ENCODE data around the gene TOMM6.
"Not testable (repeated sequence)": the region's sequence is repeated elsewhere in the genome, so short reads cannot be mapped to it uniquely, and the experiment has no call there.

The TOMM6 gene

GRCh38 chr6:41786451-41787218, 859 bp upstream of the TOMM6 start:
- peak overlapping the region; percentile 97 for H3K4me3 Mint-ChIP-seq
- H3K4me1 Mint-ChIP-seq (ENCODE audit: low read depth): peaks cover 25% of the 10 kb centered on the region
- peaks cover 3% of the 10 kb centered on the region for H3K27me3 Mint-ChIP-seq
- H3K27ac Mint-ChIP-seq: peak overlapping the region; percentile 96
- DNase-seq: peak; percentile 94
- no peaks in the 10 kb centered on the region for H3K9me3 Mint-ChIP-seq
- peaks cover 46% of the 10 kb centered on the region for H3K36me3 Mint-ChIP-seq (ENCODE audit: low read depth)

GRCh38 chr6:41789390-41789724, 1.9 kb downstream of the TOMM6 start:
- Mint-ChIP-seq H3K9me3 (no peaks in the 10 kb centered on the region), H3K4me1 (ENCODE audit: low read depth) (peaks cover 29% of the 10 kb centered on the region), H3K27me3 (no peaks in the 10 kb centered on the region), H3K27ac (peak overlapping the region; percentile 96), H3K36me3 (ENCODE audit: low read depth) (peaks cover 68% of the 10 kb centered on the region), H3K4me3 (peak overlapping the region; percentile 97)
- no peak for DNase-seq

- peak overlapping the region; percentile 50 for H3K4me3 Mint-ChIP-seq
- H3K27me3 Mint-ChIP-seq: no peaks in the 10 kb centered on the region
- no peaks in the 10 kb centered on the region for H3K9me3 Mint-ChIP-seq
- peaks cover 75% of the 10 kb centered on the region for H3K36me3 Mint-ChIP-seq (ENCODE audit: low read depth)
- peaks cover 31% of the 10 kb centered on the region for H3K4me1 Mint-ChIP-seq (ENCODE audit: low read depth)
- peak overlapping the region; percentile 96 for H3K27ac Mint-ChIP-seq
- DNase-seq: no peak
These were observed 2.6 kb downstream of the TOMM6 start for GRCh38 chr6:41790045-41790444.

- H3K27ac Mint-ChIP-seq: peak overlapping the region; percentile 65
- H3K36me3 Mint-ChIP-seq (ENCODE audit: low read depth): peaks cover 86% of the 10 kb centered on the region
- no peak for DNase-seq
- no peak overlapping the region for H3K4me3 Mint-ChIP-seq
- H3K9me3 Mint-ChIP-seq: no peaks in the 10 kb centered on the region
- peaks cover 27% of the 10 kb centered on the region for H3K4me1 Mint-ChIP-seq (ENCODE audit: low read depth)
- no peaks in the 10 kb centered on the region for H3K27me3 Mint-ChIP-seq
These were observed 3.8 kb downstream of the TOMM6 start for GRCh38 chr6:41791305-41791704.

- peaks cover 84% of the 10 kb centered on the region for H3K36me3 Mint-ChIP-seq (ENCODE audit: low read depth)
- H3K4me3 Mint-ChIP-seq: no peak overlapping the region
- H3K4me1 Mint-ChIP-seq (ENCODE audit: low read depth): peaks cover 31% of the 10 kb centered on the region
- H3K27ac Mint-ChIP-seq: peak overlapping the region; percentile 65
- H3K9me3 Mint-ChIP-seq: no peaks in the 10 kb centered on the region
- no peaks in the 10 kb centered on the region for H3K27me3 Mint-ChIP-seq
- no peak for DNase-seq
These were observed 4.5 kb downstream of the TOMM6 start for GRCh38 chr6:41791984-41792383.

GRCh38 chr6:41796474-41796873, 9.0 kb downstream of the TOMM6 start:
- no peak for DNase-seq
- Mint-ChIP-seq H3K4me3 (no peak overlapping the region), H3K4me1 (ENCODE audit: low read depth) (peaks cover 11% of the 10 kb centered on the region), H3K9me3 (no peaks in the 10 kb centered on the region), H3K36me3 (ENCODE audit: low read depth) (peaks cover 69% of the 10 kb centered on the region), H3K27ac (peak overlapping the region; percentile 23), H3K27me3 (no peaks in the 10 kb centered on the region)

GRCh38 chr6:41798901-41799558, 11.5 kb downstream of the TOMM6 start:
- Mint-ChIP-seq H3K27ac (no peak overlapping the region), H3K9me3 (no peaks in the 10 kb centered on the region)

GRCh38 chr6:41799559-41799911, 12.0 kb downstream of the TOMM6 start:
- H3K9me3 Mint-ChIP-seq: no peaks in the 10 kb centered on the region
- H3K4me3 Mint-ChIP-seq: no peak overlapping the region
- H3K36me3 Mint-ChIP-seq (ENCODE audit: low read depth): peaks cover 45% of the 10 kb centered on the region
- peaks cover 4% of the 10 kb centered on the region for H3K4me1 Mint-ChIP-seq (ENCODE audit: low read depth)
- DNase-seq: no peak
- H3K27me3 Mint-ChIP-seq: no peaks in the 10 kb centered on the region
- no peak overlapping the region for H3K27ac Mint-ChIP-seq

More at GRCh38 chr6:41798901-41799558, 11.5 kb downstream of the TOMM6 start:
- Mint-ChIP-seq H3K27me3 (no peaks in the 10 kb centered on the region), H3K4me1 (ENCODE audit: low read depth) (peaks cover 7% of the 10 kb centered on the region), H3K36me3 (ENCODE audit: low read depth) (peaks cover 48% of the 10 kb centered on the region), H3K4me3 (no peak overlapping the region)
- no peak for DNase-seq

GRCh38 chr6:41801380-41801779, 13.9 kb downstream of the TOMM6 start:
- no peak overlapping the region for H3K4me3 Mint-ChIP-seq
- H3K9me3 Mint-ChIP-seq: no peaks in the 10 kb centered on the region
- no peak overlapping the region for H3K27ac Mint-ChIP-seq
- DNase-seq: no peak
- H3K27me3 Mint-ChIP-seq: no peaks in the 10 kb centered on the region
- peaks cover 39% of the 10 kb centered on the region for H3K36me3 Mint-ChIP-seq (ENCODE audit: low read depth)
- H3K4me1 Mint-ChIP-seq (ENCODE audit: low read depth): peaks cover 3% of the 10 kb centered on the region

GRCh38 chr6:41805830-41806774, 18.6 kb downstream of the TOMM6 start:
- peaks cover 15% of the 10 kb centered on the region for H3K36me3 Mint-ChIP-seq (ENCODE audit: low read depth)
- H3K9me3 Mint-ChIP-seq: no peaks in the 10 kb centered on the region
- H3K27ac Mint-ChIP-seq: no peak overlapping the region
- H3K4me3 Mint-ChIP-seq: no peak overlapping the region
- no peak for DNase-seq
- no peaks in the 10 kb centered on the region for H3K27me3 Mint-ChIP-seq
- H3K4me1 Mint-ChIP-seq (ENCODE audit: low read depth): no peaks in the 10 kb centered on the region

GRCh38 chr6:41811095-41811494, 23.6 kb downstream of the TOMM6 start:
- Mint-ChIP-seq H3K4me3 (no peak overlapping the region), H3K27me3 (no peaks in the 10 kb centered on the region), H3K9me3 (no peaks in the 10 kb centered on the region), H3K4me1 (ENCODE audit: low read depth) (no peaks in the 10 kb centered on the region), H3K27ac (no peak overlapping the region), H3K36me3 (ENCODE audit: low read depth) (peaks cover 5% of the 10 kb centered on the region)
- DNase-seq: no peak

GRCh38 chr6:41811946-41812345, 24.5 kb downstream of the TOMM6 start:
- not testable (repeated sequence) for H3K27me3 Mint-ChIP-seq; H3K36me3 Mint-ChIP-seq (ENCODE audit: low read depth); H3K27ac Mint-ChIP-seq; H3K9me3 Mint-ChIP-seq; H3K4me1 Mint-ChIP-seq (ENCODE audit: low read depth); DNase-seq; H3K4me3 Mint-ChIP-seq

- Mint-ChIP-seq H3K36me3 (ENCODE audit: low read depth) (no peaks in the 10 kb centered on the region), H3K27ac (no peak overlapping the region), H3K4me3 (no peak overlapping the region), H3K9me3 (no peaks in the 10 kb centered on the region), H3K27me3 (no peaks in the 10 kb centered on the region), H3K4me1 (ENCODE audit: low read depth) (no peaks in the 10 kb centered on the region)
- DNase-seq: no peak
These were observed 26.0 kb downstream of the TOMM6 start for GRCh38 chr6:41813469-41813868.

- Mint-ChIP-seq H3K27ac (no peak overlapping the region), H3K9me3 (no peaks in the 10 kb centered on the region), H3K36me3 (ENCODE audit: low read depth) (no peaks in the 10 kb centered on the region), H3K4me1 (ENCODE audit: low read depth) (no peaks in the 10 kb centered on the region), H3K4me3 (no peak overlapping the region), H3K27me3 (no peaks in the 10 kb centered on the region)
- no peak for DNase-seq
These were observed 26.5 kb downstream of the TOMM6 start for GRCh38 chr6:41813956-41814355.
